Peyer's patch (tissue), 4 donors: ENCODE data around the gene SUPV3L1.
"Not testable (repeated sequence)": the region's sequence is repeated elsewhere in the genome, so short reads cannot be mapped to it uniquely, and the experiment has no call there.

Experiments used
- CTCF ChIP-seq, 6 experiments: fragments of 450-650 bp in 4 of 6; fragments of 200-600 bp in 2 of 6; sonication (generic) in 1 of 6; IDR thresholded peaks; one replicate each; pipeline ENCODE4 v1.5.1; 2017 to 2019; ENCODE audit warnings: antibody characterized with exemption in 6 of 6, mild to moderate bottlenecking in 3 of 6, moderate library complexity in 1 of 6
- POLR2A ChIP-seq, 2 donors: fragments of 450-650 bp; IDR thresholded peaks; one replicate each; pipeline ENCODE4 v1.5.1; 2017; ENCODE audit warnings: antibody characterized with exemption in 2 of 2, mild to moderate bottlenecking in 2 of 2, moderate library complexity in 2 of 2

- not testable (repeated sequence) for TF ChIP-seq CTCF, POLR2A (IDR thresholded peaks at IDR 0.05)
These were observed 71.4 kb downstream of the SUPV3L1 start for GRCh38 chr10:69251417-69251816.
